Epithelial cell of esophagus (primary cell): ENCODE results near the gene FGG.

Source experiments
- DNase-seq: peaks from one replicate; pipeline ENCODE4 v3.0.0; 2010; ENCODE audit warnings: low read depth
- H3K4me3 ChIP-seq: 2 replicates; pipeline ENCODE4 v1.5.1; 2011; ENCODE audit warnings: mild to moderate bottlenecking, low read length, control low read depth
- CTCF ChIP-seq: IDR thresholded peaks from 2 replicates; pipeline ENCODE4 v1.5.1; 2011; ENCODE audit warnings: low read depth, mild to moderate bottlenecking, low read length, control low read depth, inconsistent platforms; ENCODE audit not compliant: insufficient read depth; ENCODE audit errors: missing control alignments

Gene FGG

GRCh38 chr4:154564311-154564710 is 48.1 kb downstream of the FGG start:
- no peak overlapping the region for H3K4me3 ChIP-seq
- no peak for TF ChIP-seq CTCF
- DNase-seq, result peak; percentile 76

DNA sequence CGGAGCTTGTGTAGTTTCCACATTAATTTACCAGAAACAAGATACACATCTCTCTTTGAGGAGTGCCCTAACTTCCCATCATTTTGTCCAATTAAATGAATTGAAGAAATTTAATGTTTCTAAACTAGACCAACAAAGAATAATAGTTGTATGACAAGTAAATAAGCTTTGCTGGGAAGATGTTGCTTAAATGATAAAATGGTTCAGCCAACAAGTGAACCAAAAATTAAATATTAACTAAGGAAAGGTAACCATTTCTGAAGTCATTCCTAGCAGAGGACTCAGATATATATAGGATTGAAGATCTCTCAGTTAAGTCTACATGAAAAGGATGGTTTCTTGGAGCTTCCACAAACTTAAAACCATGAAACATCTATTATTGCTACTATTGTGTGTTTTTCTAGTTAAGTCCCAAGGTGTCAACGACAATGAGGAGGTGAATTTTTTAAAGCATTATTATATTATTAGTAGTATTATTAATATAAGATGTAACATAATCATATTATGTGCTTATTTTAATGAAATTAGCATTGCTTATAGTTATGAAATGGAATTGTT is 49.7 kb downstream of the FGG start, which contains the start of gene FGB:
TSS of gene FGB (plus strand) at position 315 of the 558 bp plus-strand sequence. CDS start at position 323, 8 bp downstream.
- no peak for DNase-seq
- no peak within 1 kb of the TSS for H3K4me3 ChIP-seq

GRCh38 chr4:154560824-154561231 is 51.6 kb downstream of the FGG start:
- H3K4me3 ChIP-seq, result no peak overlapping the region
- DNase-seq, result peak; percentile 83
- TF ChIP-seq CTCF, result no peak

More for the DNA sequence above, 49.7 kb downstream of the FGG start, which contains the start of gene FGB:
- TF ChIP-seq CTCF, result no peak

DNA sequence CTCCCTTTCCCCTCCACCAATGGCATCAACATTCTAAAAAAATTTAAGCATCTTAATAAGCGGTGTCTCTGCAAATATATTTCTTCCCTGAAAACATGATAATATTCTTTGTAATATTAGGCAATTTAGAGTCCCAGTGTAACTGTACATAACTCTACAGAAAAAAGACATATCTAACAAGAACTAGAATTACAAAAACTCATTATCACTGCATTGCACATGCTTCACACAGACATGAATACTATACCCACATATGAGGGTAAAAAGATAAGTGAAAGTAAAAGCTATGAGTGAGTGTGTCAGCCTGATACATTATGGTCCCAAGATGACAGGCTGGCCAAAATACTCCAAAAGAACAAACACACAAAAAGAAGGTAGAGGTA is 52.0 kb downstream of the FGG start:
- no peak overlapping the region for H3K4me3 ChIP-seq
- DNase-seq, result no peak
- TF ChIP-seq CTCF, result no peak

GRCh38 chr4:154559494-154560418 is 52.7 kb downstream of the FGG start:
- peak; percentile 78 for TF ChIP-seq CTCF
- H3K4me3 ChIP-seq, result no peak overlapping the region
- peak; percentile 76 for DNase-seq

DNA sequence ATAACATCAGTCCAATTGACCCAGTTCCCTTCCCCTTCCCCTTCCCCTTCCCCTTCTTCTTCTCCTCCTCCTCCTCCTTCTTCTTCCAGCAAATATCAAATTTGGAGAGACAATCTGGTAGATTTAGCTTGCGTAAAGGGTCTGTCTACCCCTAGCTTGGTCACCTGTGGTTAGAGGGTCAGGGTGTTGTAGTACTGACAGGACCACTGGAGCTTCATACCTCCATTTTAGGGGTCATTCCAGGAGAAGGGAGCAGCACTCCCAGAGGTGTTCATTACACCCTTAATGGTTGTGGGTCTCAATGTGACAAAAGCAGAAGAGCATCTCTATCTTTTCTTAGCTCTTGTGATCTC is 53.3 kb downstream of the FGG start:
- no peak overlapping the region for H3K4me3 ChIP-seq
- DNase-seq, result no peak
- TF ChIP-seq CTCF, result no peak
